Measurements from ENCODE around the gene NEUROD2. TPM values are rescaled to one million over a fixed set of nuclear protein-coding genes. Genes with fewer than 3 reads are reported as not detected.
A peak's percentile ranks its signal among the peaks of the same experiment; 100 is the strongest.

NEUROD2 gene
- polyA plus RNA-seq (ENCODE audit: insufficient read length in 4 of 4): under 1 TPM in 3 of 4 donors, not detected in 1; 0.03 to 0.07 (median 0.06) TPM

DNA sequence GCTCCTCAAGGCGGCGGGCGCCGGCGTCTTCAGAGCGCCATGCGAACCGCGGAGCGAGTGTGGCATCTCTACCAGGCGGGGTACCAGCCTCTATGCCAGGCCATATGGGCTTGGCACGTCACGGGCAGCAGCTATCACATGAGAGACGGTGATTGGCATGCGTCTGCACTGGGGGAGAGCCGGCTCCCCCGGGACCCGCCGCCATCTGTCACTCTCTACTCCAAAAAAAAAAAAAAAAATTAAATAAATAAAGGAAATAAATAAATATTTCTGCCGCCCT, at the start of gene NEUROD2:
Gene NEUROD2 (minus strand): TSS at position 70 of the 280 bp plus-strand sequence. CDS start 1,321 bp downstream, outside the sequence.
- DNase-seq (ENCODE audit: low read depth in 4 of 4, low spot score in 2 of 4): no peak

DNA sequence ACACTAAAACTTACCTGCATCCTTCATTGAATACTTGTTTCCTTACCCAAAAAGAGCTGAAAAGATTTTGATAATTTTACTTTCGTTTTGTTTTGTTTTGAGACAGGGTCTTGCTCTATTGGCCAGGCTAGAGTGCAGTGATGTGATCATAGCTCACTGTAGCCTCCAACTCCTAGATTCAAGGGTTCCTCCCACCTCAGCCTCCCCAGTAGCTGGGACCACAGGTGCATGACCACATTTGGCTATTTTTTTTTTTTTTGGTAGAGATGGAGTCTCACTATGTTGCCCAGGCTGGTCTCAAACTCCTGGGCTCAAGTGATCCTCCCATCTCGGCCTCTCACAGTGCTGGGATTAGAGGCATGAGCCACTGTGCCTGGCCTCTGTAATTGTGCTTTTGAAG, 47.4 kb upstream of the NEUROD2 start:
- DNase-seq (ENCODE audit: low read depth in 4 of 4, low spot score in 2 of 4): no peak

DNA sequence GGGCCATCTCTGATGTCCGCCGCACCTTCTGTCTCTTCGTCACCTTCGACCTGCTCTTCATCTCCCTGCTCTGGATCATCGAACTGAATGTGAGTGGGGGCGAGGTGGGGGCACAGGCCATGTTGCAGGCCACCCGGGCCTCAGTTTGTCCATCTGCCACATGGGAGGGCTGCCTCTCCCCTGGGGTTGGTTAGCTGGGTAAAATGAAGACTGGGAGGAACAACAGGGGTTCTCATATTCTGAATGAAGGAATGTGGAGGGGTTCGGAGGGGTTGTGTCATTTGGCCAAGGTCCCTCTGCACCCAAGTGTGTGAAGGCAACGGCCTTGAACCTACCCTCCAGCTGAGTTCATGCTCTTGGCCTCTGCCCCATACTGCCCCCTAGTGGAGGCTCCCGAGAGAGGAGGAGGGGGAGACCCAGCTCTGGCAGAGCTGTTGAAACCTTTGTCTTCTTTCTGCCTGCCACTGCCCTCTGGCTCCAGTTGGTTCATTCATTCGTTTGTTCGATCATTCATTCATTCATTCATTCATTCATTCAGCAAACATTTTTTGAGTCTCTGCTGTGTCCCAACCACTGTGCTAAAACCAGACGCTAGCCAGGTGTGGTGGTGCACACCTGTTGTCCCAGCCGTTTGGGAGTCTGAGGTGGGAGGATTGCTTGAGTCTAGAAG, 46.1 kb upstream of the NEUROD2 start:
- DNase-seq (ENCODE audit: low read depth in 4 of 4, low spot score in 2 of 4): no peak

DNA sequence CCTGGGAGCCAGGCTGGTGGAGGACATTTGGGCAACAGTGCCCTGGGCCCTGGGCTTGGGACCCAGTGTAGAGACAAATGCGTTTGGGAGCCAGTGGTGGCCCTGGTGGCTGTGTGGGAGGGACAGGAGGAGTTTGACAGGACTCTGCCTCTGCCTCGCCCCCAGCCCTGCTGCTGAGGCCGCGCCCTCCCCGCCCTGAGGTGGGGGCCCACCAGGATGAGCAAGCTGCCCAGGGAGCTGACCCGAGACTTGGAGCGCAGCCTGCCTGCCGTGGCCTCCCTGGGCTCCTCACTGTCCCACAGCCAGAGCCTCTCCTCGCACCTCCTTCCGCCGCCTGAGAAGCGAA, 45.6 kb upstream of the NEUROD2 start:
- DNase-seq (ENCODE audit: low read depth in 4 of 4, low spot score in 2 of 4): no peak

DNA sequence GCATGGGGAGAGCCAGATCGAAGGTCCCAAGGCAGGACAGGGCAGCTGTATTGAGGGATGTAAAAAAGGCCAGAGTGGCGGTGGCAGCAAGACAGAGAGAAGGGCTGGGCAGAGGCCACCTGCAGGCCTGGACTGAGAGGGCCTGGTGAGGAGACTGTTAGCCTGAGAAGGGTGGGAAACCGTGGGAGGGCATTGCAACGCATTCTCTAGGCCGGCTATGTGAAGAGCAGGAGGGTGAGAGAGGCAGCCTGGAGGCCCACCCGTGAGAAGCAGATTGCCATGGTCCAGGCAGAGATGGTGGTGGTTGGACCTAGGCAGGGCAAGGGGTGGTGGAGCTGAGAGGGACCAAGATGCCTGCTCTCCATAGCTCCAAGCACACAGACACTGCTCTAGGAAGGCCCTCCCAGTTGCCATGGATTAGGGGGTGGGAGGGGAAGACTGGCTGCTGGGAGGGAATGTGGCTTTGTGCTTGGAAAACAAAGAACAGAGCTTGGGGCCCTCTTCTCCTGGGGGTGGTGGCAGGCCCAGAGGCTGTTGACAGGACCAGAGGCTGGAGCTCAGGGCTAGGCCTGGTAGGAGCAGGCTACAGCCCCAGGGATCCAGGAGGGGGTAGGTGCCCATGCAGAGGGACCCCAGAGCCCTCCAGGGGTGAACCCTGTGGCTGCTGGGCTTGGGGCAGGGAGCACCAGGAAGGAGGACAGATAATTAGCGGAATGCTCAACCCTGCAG, 45.0 kb upstream of the NEUROD2 start:
- DNase-seq (ENCODE audit: low read depth in 4 of 4, low spot score in 2 of 4): no peak

DNA sequence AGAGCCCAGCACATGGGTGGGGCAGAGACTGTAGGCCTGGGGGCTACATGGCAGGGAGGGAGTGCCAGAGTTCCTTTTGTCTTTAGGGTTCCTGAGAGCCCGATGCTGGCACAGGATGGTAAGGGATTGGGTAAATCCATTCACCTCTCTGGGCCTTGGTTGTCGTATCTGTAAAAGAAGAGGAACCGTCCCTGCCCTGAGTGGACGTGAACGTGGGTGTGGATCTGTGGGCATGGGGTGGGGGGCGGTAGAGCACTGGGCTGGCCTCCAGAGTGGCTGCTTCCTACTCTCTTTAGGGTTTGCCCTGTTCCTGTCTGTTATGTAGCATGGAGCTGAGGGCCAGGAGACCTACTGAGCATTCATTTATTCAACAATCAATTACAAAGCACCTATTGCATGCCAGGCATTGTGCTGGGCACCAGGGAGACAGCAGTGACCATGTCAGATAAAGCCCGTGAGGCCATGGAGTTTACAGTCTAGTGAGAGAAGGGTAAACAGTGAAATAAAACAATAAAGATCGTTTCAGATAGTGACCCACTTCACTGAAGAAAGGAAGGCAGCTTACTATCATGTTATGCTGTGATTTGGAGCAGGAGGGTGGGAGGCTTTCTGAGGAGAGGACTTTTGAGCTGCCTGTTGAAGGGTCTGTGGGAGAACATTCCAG, 44.3 kb upstream of the NEUROD2 start:
- no peak for DNase-seq (ENCODE audit: low read depth in 4 of 4, low spot score in 2 of 4)

DNA sequence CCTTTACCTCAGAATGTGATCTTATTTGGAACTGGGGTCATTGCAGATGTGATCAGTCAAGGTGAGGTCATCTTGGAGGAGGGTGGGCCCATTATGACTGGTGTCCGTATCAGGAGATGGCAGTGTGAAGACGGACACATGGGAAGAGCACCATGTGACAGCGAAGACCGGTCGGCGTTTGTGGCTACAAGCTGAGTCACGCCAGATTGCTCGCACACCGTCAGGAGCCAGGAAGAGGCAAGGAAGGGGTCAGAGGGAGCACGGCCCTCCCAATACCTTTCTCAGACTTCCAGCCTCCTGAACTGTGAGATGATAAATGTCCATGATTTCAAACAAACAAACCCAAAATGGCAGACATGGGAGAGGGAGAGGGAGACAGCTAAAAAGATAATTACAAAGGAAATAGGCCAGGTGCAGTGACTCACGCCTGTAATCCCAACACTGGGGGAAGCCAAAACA, 42.4 kb upstream of the NEUROD2 start:
- DNase-seq (ENCODE audit: low read depth in 4 of 4, low spot score in 2 of 4): no peak

DNA sequence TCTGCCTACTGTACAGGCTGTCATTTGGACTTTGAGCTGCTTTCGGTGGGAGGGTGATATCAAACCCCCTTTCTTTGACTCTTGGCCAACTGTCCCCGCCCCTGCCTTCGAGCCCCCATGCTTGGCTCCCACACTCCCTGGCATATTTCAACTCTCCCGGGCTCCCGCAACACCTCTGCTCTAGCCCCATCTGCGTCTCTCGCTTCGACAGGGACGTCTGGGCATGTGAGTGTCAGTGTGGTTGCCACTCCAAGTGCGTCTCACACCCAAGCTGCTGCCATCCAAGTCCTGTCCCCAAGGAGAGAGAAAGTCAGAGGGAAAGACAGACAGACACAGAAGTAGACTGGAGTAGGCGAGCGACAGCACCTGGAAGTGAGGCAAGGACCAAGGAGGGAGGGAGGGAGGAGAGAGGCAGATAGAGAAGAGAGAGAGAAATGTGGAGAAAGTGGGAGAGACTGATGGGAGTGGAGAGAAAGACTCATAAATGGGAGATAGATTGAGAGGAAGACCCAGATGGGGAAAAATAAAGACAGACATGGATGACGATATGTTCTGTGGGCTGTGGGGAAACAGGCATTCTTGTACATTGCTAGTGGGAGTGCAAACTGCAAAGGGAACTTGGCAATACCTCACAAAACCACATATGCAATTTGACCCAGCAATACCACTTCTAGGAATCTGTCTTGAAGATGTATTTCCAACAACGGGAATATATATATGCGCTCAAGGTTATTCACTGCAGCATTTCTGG, 41.1 kb upstream of the NEUROD2 start:
- no peak for DNase-seq (ENCODE audit: low read depth in 4 of 4, low spot score in 2 of 4)

DNA sequence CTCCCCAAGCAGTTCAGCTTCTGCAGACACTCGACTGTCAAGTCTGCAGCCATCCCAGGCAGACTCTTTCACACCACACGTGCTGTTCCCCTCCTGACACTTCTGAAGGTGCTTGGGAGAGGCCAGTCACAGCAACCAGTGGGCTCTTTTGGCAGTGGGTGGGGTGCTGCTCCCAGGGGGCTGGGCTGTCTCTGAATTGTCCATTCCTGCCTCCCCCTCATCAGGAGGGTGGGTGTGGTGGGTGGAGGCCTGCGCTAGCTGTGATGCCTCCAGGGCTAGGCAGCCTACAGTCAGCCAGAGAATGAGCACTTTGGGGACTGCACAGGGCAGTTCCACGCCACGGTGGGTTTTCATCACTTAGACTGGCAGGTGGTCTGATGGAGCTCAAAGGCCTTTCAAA, 39.5 kb upstream of the NEUROD2 start:
- no peak for DNase-seq (ENCODE audit: low read depth in 4 of 4, low spot score in 2 of 4)

DNA sequence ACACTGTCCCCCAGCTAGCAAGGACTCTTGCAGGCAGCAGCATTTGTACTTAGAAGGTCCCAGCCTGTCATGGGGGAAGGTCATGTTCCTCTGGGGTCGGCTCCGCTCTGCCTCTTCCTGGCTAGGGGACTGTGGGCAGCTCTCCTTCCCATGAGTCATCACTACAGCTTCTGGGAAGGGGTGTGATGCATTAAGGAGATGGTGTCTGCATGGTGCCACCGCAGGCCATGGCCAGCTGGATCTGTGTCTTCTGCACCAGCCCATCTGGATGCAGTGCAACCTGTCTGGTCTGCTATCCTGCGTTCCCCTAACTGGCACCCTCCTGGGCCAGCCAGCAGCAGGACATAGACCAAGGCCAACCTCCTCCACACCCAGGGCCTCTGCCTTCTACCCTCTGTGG, 35.6 kb upstream of the NEUROD2 start:
- DNase-seq (ENCODE audit: low read depth in 4 of 4, low spot score in 2 of 4): no peak

DNA sequence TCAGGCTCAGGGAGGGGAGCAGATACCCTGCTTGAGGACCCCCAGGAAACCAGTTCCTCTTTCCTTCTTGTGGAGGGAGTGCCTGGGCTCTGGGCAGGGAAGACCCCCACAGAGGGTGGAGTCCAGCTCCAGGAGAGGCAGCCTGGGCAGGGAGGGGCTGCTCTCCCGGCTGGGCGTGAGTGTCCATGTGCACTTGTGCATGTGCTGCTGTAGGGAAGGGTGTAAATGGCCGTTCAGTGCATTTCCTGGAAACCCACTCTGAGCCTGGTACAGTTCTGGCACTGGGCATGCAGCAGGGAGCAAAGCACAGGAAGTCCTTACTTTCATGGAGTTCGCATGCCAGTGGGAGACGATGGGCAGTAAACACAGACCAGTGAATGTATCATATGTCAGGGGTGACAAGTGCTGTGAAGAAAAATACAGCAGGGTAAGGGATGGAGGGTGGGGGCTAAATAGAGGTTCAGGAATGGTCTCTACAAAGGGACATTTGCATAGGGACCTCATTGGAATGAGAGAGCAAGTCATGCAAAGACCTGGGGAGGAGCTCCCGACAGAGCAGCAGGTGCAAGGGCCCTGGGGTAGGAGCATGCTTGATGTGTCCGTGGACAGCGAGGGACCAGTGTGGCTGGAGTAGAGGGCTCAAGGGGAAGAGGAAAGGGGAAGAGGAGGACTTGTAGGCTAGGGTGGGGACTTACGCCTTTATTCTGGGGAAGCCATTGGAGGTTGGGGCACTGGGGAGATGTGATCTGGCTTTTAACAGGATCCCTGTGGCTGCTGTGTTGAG, 34.8 kb upstream of the NEUROD2 start:
- no peak for DNase-seq (ENCODE audit: low read depth in 4 of 4, low spot score in 2 of 4)

DNA sequence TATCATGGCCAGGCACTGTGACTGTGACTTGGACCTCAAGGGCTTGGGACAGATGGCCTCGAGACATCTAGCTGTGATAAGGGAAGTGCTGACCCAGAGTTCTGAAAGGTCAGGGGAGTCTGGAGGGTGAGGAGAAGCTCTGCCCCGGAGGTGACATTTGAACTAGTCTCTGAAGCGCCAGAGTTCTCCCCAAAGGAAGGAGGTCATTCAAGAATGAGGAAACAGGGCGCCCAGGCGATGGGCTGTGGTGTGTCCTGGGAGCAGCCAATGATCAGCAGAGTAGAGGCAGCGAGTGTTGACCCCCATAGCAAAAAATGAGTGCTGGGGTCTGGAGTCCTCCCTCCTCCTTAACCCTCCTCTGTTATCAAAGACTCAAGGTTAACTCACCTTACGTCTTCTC, 34.2 kb upstream of the NEUROD2 start:
- DNase-seq (ENCODE audit: low read depth in 4 of 4, low spot score in 2 of 4): no peak

DNA sequence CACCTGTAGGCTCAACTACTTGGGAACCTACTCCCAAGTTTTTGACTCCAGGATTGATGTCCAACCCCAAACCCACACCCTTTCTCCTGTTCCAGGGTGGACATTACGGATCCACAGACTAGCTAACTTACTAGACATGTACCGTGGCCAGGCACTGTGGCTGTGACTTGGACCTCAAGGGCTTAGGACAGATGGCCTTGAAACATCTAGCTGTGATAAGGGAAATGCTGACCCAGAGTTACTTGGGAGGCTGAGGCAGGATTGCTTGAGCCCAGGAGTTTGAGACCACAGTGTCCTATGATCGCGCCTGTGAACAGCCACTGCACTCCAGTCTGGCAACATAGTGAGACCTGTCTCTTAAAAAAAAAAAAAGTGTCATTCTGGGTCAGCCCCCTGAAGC, 33.4 kb upstream of the NEUROD2 start:
- no peak for DNase-seq (ENCODE audit: low read depth in 4 of 4, low spot score in 2 of 4)

DNA sequence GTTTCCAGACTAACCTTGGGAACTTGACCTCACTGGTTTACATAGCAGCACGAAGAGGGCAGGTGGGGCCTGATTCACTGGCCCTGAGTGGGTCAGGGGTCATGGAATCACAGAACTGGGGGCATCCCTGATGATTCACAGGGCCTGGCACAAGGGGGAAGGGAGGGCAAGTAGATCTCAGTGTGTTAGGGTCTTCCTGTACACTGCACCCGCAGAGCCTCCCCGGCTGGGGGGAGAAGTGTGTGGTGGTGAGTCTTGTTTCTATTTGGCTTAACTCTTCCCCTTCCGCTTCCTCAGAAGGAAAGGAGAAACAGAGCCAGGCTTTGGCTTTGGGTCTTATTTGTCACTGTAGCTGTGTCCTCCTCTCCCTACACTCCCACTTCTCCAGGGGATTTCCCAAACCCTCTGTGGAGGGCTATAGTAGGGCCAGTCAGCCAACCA, 32.9 kb upstream of the NEUROD2 start:
- DNase-seq (ENCODE audit: low read depth in 4 of 4, low spot score in 2 of 4): no peak

DNA sequence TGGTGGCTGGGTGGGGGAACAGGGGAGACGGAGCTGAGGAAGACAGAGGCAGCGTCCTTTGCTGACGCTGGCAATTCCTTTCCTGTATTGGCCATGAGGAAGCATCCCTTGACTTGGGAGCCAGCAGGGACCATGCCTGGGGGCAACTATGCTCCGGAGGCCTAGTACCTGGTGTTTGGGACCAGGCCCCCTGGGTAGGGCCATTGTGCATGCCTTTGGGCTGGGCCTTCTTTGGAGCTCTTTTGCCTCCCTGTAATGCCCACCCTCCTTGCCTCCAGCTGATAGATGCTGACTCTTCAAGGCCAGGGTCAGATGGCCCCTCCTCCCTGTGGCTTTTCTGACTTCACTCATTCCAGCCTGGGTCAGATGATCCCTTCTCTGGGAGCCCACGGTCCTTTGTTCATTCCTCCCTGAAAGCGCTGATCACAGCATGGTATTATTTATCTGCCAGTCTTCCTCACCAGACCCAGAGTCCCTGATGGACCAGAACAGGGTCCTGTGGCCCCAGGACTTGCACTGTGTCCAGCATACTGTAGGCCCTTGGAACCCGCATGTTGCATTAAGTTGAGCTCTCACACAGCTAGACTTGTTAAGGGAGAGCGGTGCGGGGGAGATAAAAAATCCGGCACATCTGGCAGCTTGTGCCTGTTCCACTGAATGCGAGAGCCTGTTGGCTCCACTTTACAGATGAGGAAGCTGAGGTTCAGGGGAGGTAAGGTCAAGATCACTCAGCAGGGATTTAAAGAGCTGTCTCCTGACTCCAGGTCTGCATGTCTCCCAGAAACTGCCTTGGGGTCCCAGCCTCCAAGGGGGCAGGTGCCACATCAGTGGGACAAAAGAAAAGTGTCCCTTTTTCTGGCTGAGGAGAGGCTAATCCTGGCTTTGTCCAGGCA, 32.1 kb upstream of the NEUROD2 start:
- DNase-seq (ENCODE audit: low read depth in 4 of 4, low spot score in 2 of 4): no peak

DNA sequence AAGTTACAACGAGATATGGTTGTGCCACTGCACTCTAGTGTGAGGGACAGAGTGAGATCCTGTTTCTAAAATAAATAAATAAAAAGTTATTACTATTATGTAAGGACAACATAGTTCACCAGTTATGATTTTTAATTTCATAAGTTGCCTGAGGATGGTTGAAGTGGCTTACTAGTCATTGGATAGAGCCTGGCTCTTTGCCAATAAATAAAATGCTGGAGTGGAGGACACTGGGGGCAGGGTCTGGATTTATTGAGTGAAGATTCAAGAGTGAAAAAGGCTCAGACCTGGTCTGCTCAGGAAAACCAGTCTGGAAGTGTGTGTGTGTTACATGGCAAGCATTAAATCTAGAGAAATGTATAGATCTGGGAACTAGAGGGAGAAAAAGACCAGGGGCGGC, 31.3 kb upstream of the NEUROD2 start:
- DNase-seq (ENCODE audit: low read depth in 4 of 4, low spot score in 2 of 4): no peak

DNA sequence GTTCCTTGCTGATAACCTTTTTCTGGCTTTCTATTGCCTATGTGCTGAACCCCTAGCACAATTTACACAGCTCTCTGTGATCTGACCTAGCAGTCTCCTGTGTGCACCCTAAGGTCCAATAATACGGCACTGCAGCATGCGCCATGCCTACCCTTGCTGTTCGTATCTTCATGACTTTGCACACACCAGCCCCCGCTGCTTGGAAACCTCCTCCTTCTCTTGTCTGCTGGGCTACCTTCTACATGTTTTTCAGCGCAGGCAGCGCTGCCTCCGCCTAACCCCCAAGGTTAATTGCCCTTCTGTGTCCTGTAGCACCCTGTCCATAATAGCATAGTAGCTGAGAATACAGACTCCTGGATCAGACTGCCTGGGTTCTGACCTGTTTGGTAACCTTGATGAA, 30.6 kb upstream of the NEUROD2 start:
- DNase-seq (ENCODE audit: low read depth in 4 of 4, low spot score in 2 of 4): no peak

DNA sequence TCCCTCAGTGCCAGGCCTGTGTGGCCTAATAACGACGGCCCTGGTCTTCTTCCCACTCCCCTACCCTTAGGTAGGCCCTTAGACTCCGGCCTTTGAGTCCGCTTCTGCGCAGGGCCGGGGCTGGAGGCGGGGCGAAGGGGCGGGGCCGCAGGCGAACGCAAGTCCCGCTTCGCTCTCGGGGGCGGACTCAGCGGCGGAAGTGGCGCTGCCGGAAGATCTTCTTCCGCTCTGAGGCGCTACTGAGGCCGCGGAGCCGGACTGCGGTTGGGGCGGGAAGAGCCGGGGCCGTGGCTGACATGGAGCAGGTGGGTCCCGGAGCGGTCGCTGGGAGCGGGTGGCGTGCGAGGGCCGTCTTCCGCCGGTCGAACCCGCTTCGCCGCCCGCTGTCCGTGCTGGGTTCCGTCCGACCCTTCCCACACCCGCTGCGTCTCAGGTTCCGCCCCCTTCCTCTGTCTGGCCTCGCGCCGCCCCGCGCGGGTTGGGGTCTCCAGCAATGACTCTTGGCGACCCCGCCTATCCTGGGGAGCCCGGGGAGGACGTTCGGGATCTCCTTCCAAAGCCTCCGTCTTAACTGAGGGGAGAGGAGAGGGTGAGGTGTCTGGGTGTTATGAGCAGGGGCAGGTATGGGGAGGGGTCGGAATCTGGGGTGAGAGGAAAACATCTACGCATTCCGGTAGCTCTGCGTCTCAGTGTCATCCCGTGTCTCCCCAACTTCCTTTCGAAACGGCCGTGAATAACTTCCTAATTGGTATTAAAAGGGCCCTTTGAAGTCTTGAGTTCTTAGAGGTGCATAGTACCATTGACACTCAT, 29.4 kb upstream of the NEUROD2 start, which contains the start of gene STARD3:
Gene STARD3 (plus strand): TSS at position 218 of the 810 bp plus-strand sequence. CDS start 16,388 bp downstream, outside the sequence.
- DNase-seq (ENCODE audit: low read depth in 4 of 4, low spot score in 2 of 4): peak in 3 of 4 donors; percentile 70 to 85 (median 80)

DNA sequence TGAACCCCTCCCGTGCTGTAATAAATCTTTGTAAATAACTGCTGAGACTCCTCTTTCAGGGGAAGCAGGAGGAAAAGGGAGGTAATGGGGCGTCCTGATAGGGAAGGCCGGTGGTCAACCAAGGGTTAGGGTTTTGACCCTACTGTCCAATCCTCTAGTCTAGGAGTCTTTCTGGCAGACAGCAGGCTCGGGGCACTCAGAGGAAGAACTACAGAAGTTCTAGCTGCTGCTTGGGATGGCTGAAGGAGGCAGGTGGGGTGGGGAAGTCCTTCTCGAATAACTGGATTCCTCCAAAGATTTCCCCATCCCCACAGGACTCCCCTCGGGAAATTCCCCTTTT, 28.8 kb upstream of the NEUROD2 start:
- DNase-seq (ENCODE audit: low read depth in 4 of 4, low spot score in 2 of 4): no peak

Measured in left renal cortex interstitium (tissue), 4 donors.